Measurements from ENCODE around the gene UBE2E3.

Gene UBE2E3

GRCh38 chr2:180959787-180960186 lies 20.6 kb upstream of the UBE2E3 start:
- TF ChIP-seq, protein P1, sequence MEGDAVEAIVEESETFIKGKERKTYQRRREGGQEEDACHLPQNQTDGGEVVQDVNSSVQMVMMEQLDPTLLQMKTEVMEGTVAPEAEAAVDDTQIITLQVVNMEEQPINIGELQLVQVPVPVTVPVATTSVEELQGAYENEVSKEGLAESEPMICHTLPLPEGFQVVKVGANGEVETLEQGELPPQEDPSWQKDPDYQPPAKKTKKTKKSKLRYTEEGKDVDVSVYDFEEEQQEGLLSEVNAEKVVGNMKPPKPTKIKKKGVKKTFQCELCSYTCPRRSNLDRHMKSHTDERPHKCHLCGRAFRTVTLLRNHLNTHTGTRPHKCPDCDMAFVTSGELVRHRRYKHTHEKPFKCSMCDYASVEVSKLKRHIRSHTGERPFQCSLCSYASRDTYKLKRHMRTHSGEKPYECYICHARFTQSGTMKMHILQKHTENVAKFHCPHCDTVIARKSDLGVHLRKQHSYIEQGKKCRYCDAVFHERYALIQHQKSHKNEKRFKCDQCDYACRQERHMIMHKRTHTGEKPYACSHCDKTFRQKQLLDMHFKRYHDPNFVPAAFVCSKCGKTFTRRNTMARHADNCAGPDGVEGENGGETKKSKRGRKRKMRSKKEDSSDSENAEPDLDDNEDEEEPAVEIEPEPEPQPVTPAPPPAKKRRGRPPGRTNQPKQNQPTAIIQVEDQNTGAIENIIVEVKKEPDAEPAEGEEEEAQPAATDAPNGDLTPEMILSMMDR (IDR thresholded peaks at IDR 0.05; ENCODE audit: control insufficient read depth, extremely low read depth, insufficient read depth), result no peak
- no peak for DNase-seq (ENCODE audit: low read depth)
- no peak overlapping the region for H3K4me3 ChIP-seq (ENCODE audit: low read depth, low read length)

DNA sequence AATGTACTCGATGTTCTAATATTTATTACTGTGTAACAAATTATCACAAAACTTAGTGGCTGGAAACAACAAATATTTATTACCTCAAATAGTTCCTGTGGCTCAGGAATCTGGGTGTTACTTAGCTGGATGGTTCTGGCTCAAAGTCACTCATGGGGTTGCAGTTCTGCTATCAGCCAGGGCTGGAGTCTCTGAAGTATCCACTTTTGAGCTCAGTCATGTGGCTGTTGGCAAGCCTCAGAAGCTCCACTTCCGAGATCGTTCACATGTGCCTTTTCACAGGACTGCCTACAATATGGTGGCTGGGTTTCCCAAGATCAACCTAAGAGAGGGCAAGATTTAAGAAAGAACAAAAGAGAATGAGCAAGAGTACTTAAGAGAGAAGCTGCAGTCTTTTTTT lies 19.4 kb upstream of the UBE2E3 start:
- no peak for DNase-seq (ENCODE audit: low read depth)
- no peak overlapping the region for H3K4me3 ChIP-seq (ENCODE audit: low read depth, low read length)
- TF ChIP-seq, protein P1 (IDR thresholded peaks at IDR 0.05; ENCODE audit: control insufficient read depth, extremely low read depth, insufficient read depth), result no peak

DNA sequence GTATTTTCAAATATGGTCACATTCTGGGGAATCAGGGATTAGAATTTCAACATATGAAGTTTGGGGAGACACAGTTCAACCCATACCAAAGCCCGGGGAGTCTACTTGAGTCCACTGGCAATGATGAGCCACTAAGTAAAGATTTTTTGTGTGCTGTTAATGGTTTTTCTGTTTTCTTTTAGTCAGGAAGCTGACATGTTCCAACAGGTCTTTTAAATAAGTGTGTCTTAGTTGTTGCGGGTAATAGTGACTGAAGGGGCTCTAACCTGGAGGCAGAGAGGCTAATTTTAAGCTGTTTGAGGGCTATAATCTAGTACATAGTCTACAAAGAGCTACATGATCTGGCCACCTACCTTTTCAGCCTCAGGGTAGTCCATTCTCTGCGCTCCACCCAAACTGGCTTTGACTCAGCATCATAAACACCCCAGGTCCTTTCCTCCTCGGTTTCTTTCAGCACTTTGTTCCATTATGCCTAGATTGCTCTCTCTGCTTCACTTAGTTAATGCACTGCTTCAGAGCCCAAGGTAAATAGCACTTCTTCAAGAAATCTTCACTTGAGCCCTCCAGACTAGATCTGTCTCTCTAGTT lies 17.6 kb upstream of the UBE2E3 start:
- no peak for DNase-seq (ENCODE audit: low read depth)
- TF ChIP-seq, protein P1 (IDR thresholded peaks at IDR 0.05; ENCODE audit: control insufficient read depth, extremely low read depth, insufficient read depth), result no peak
- H3K4me3 ChIP-seq (ENCODE audit: low read depth, low read length), result no peak overlapping the region

- no peak for DNase-seq (ENCODE audit: low read depth)
- TF ChIP-seq, protein P1 (IDR thresholded peaks at IDR 0.05; ENCODE audit: control insufficient read depth, extremely low read depth, insufficient read depth), result no peak
These were observed 14.0 kb upstream of the UBE2E3 start for GRCh38 chr2:180966378-180966777.

GRCh38 chr2:180969124-180969523 lies 11.3 kb upstream of the UBE2E3 start:
- TF ChIP-seq, protein P1 (IDR thresholded peaks at IDR 0.05; ENCODE audit: control insufficient read depth, extremely low read depth, insufficient read depth), result no peak

More at GRCh38 chr2:180966378-180966777, 14.0 kb upstream of the UBE2E3 start:
- no peak overlapping the region for H3K4me3 ChIP-seq (ENCODE audit: low read depth, low read length)

DNA sequence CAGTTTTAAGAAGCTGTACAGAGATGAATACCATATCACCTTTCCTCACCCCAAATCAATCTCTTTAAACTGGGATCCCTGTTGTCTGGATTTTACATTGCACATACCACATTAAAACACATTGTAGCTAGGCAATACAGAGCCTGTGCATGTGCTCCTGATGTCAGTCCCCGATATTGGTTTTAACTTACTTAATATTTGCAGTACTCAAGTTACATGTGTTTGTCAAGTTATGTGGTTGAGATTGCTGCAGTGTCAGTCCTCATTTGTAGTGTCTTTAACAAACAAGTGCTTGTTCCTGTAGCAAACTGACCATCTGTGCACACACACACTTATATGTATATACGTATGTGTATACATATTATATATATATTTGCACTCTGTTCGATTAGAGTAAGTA lies 10.4 kb upstream of the UBE2E3 start:
- DNase-seq (ENCODE audit: low read depth), result peak; percentile 92
- TF ChIP-seq, protein P1 (IDR thresholded peaks at IDR 0.05; ENCODE audit: control insufficient read depth, extremely low read depth, insufficient read depth), result no peak
- H3K4me3 ChIP-seq (ENCODE audit: low read depth, low read length), result no peak overlapping the region

More at GRCh38 chr2:180969124-180969523, 11.3 kb upstream of the UBE2E3 start:
- no peak overlapping the region for H3K4me3 ChIP-seq (ENCODE audit: low read depth, low read length)
- DNase-seq (ENCODE audit: low read depth), result peak; percentile 73

GRCh38 chr2:180971811-180972210 lies 8.6 kb upstream of the UBE2E3 start:
- DNase-seq (ENCODE audit: low read depth), result no peak
- TF ChIP-seq, protein P1 (IDR thresholded peaks at IDR 0.05; ENCODE audit: control insufficient read depth, extremely low read depth, insufficient read depth), result no peak
- H3K4me3 ChIP-seq (ENCODE audit: low read depth, low read length), result no peak overlapping the region
